SU-DHL-6 (cell line): ENCODE data around the gene MAN2A1.

ENCODE experiments used
- H2AFZ ChIP-seq: fragments of 200-600 bp; sonication (generic); 2 replicates; pipeline ENCODE4 v1.6.1; 2014; ENCODE audit warnings: low read depth, mild to moderate bottlenecking, moderate library complexity, mixed read lengths, antibody characterized with exemption, low read length; ENCODE audit not compliant: severe bottlenecking
- H3F3A ChIP-seq: fragments of 200-600 bp; shearing (Covaris generic); 2 replicates; pipeline ENCODE4 v1.6.0; 2016; ENCODE audit warnings: antibody characterized with exemption, mild to moderate bottlenecking; ENCODE audit not compliant: insufficient read depth
- H3K27ac ChIP-seq: fragments of 200-600 bp; sonication (generic); 2 replicates; pipeline ENCODE4 v1.5.1; 2016; ENCODE audit warnings: low read depth, mild to moderate bottlenecking, low read length, moderate library complexity, mixed read lengths
- H3K27me3 ChIP-seq: fragments of 200-600 bp; sonication (generic), shearing (Covaris generic); 2 replicates; pipeline ENCODE4 v1.6.0; 2014; ENCODE audit warnings: mild to moderate bottlenecking, low read length
- H3K36me3 ChIP-seq: fragments of 200-600 bp; sonication (generic); 2 replicates; pipeline ENCODE4 v1.6.1; 2014; ENCODE audit warnings: mild to moderate bottlenecking, low read length, mixed read lengths
- H3K4me2 ChIP-seq: fragments of 300-600, 200-600 bp; shearing (Covaris generic), sonication (generic); 2 replicates; pipeline ENCODE4 v1.6.0; 2014; ENCODE audit warnings: low read length, low read depth, mild to moderate bottlenecking; ENCODE audit not compliant: poor library complexity, severe bottlenecking
- H3K4me3 ChIP-seq: fragments of 200-600 bp; sonication (generic); 2 replicates; pipeline ENCODE4 v1.5.1; 2014; ENCODE audit warnings: antibody characterized with exemption, low read length, mild to moderate bottlenecking, mixed read lengths; ENCODE audit not compliant: insufficient read depth, poor library complexity, severe bottlenecking
- H3K79me2 ChIP-seq: fragments of 200-600 bp; sonication (generic); 2 replicates; pipeline ENCODE4 v1.6.1; 2014; ENCODE audit warnings: mild to moderate bottlenecking, low read length, moderate library complexity; ENCODE audit not compliant: insufficient read depth
- H3K9ac ChIP-seq: fragments of 200-600 bp; sonication (generic); 2 replicates; pipeline ENCODE4 v1.7.0; 2014; ENCODE audit warnings: mild to moderate bottlenecking, low read length
- H3K9me2 ChIP-seq: fragments of 200-600 bp; sonication (generic); replicated peaks from 2 replicates; pipeline ENCODE4 v1.6.1; 2014; ENCODE audit warnings: low read length; ENCODE audit not compliant: insufficient read depth
- H3K9me3 ChIP-seq: fragments of 200-600 bp; sonication (generic); 2 replicates; pipeline ENCODE4 v1.6.1; 2014; ENCODE audit warnings: low read length, mixed read lengths; ENCODE audit not compliant: insufficient read depth
- H4K20me1 ChIP-seq: fragments of 200-600 bp; sonication (generic); 2 replicates; pipeline ENCODE4 v1.6.1; 2014; ENCODE audit warnings: low read depth, mild to moderate bottlenecking, antibody characterized with exemption, low read length, moderate library complexity, mixed read lengths
- EZH2phosphoT487 ChIP-seq: fragments of 200-600 bp; sonication (generic), shearing (Covaris generic); conservative IDR thresholded peaks from 2 replicates; pipeline ENCODE4 v1.6.1; 2018; ENCODE audit warnings: mild to moderate bottlenecking, antibody characterized with exemption, low read length, moderate library complexity, mixed read lengths
- TF ChIP-seq, protein P1 (sequence below): fragments of 200-600 bp; sonication (generic); IDR thresholded peaks from one replicate; pipeline ENCODE4 v1.5.1; 2017; ENCODE audit warnings: antibody characterized with exemption, mild to moderate bottlenecking, low read length, moderate library complexity; ENCODE audit not compliant: insufficient read depth, poor library complexity, severe bottlenecking

MAN2A1 gene

DNA sequence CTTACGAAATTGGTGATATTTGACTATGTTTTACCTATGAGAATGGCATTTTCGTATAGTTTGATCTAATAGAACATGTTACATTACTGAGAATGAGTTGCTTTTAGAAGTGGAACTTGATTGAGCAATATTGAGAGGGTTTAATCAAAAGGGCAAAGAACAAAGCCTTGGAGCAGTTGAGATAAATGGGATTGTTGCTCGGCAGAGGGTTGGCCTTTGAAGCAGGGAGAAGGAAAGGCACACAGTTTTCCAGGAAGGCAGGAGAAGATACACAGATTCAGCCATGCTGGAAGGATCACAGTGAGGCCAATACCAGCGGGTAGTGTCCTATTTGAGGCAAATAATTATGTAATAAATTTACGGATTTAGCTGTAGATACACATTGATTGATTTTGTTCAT lies 19.5 kb downstream of the MAN2A1 start:
- TF ChIP-seq EZH2phosphoT487: no peak
- TF ChIP-seq, protein P1, sequence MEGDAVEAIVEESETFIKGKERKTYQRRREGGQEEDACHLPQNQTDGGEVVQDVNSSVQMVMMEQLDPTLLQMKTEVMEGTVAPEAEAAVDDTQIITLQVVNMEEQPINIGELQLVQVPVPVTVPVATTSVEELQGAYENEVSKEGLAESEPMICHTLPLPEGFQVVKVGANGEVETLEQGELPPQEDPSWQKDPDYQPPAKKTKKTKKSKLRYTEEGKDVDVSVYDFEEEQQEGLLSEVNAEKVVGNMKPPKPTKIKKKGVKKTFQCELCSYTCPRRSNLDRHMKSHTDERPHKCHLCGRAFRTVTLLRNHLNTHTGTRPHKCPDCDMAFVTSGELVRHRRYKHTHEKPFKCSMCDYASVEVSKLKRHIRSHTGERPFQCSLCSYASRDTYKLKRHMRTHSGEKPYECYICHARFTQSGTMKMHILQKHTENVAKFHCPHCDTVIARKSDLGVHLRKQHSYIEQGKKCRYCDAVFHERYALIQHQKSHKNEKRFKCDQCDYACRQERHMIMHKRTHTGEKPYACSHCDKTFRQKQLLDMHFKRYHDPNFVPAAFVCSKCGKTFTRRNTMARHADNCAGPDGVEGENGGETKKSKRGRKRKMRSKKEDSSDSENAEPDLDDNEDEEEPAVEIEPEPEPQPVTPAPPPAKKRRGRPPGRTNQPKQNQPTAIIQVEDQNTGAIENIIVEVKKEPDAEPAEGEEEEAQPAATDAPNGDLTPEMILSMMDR: no peak
- no peaks in the 10 kb centered on the region for H3K9me2 ChIP-seq
- no peak overlapping the region for H3K9ac ChIP-seq
- no peak overlapping the region for H3K27ac ChIP-seq
- H3F3A ChIP-seq: no peaks in the 10 kb centered on the region
- no peaks in the 10 kb centered on the region for H3K36me3 ChIP-seq
- H3K79me2 ChIP-seq: peaks cover 63% of the 10 kb centered on the region
- no peaks in the 10 kb centered on the region for H3K27me3 ChIP-seq
- no peak overlapping the region for H3K4me2 ChIP-seq
- no peaks in the 10 kb centered on the region for H4K20me1 ChIP-seq
- no peak overlapping the region for H3K4me3 ChIP-seq
- no peak overlapping the region for H2AFZ ChIP-seq
- no peaks in the 10 kb centered on the region for H3K9me3 ChIP-seq

DNA sequence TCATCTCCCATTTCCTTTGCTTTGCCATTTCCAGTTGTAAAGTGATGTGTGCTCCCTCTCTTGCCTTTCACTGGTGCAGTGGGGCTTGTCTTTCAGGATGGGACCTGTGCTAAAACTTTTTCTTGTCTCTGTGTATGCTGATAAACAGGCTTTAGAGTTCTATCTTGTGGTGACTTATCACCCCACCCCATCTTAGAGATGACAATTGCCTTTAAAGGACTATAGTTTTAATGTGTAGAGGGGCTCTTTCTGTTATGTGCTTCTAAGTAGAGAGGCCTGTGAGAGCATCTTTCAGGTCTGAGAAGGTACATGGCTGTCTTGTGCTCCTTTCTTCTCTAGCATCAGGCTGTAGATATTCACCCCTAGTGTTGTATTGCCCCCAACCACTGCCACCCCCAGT lies 21.9 kb downstream of the MAN2A1 start:
- Histone ChIP-seq H2AFZ (no peak overlapping the region), H3K9ac (no peak overlapping the region), H3F3A (0 out of 2 replicates have a peak, but pooled peaks cover 5% of the 10 kb centered on the region), H3K9me2 (no peaks in the 10 kb centered on the region), H3K4me2 (no peak overlapping the region), H3K36me3 (peaks cover 12% of the 10 kb centered on the region; the same call in 1 of the 2 replicates), H3K27ac (no peak overlapping the region), H3K9me3 (no peaks in the 10 kb centered on the region), H3K4me3 (no peak overlapping the region), H3K27me3 (no peaks in the 10 kb centered on the region), H3K79me2 (peaks cover 38% of the 10 kb centered on the region), H4K20me1 (no peaks in the 10 kb centered on the region)
- no peak for TF ChIP-seq EZH2phosphoT487
- TF ChIP-seq, protein P1: no peak

DNA sequence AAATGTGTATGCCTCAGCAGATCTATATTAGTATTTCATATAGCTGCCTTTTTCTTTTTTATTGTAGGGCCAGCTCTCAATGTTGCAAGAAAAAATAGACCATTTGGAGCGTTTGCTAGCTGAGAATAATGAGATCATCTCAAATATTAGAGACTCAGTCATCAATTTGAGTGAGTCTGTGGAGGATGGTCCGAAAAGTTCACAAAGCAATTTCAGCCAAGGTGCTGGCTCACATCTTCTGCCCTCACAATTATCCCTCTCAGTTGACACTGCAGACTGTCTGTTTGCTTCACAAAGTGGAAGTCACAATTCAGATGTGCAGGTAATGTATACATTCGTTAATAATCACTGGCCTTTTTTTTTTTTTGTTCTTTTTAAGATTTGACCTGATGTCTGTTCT lies 23.7 kb downstream of the MAN2A1 start:
- Histone ChIP-seq H4K20me1 (no peaks in the 10 kb centered on the region), H3K27ac (no peak overlapping the region), H3K27me3 (no peaks in the 10 kb centered on the region), H3K9me3 (no peaks in the 10 kb centered on the region), H3F3A (0 out of 2 replicates have a peak, but pooled peaks cover 5% of the 10 kb centered on the region), H3K9me2 (no peaks in the 10 kb centered on the region), H3K4me2 (no peak overlapping the region), H3K4me3 (no peak overlapping the region), H3K9ac (no peak overlapping the region), H3K36me3 (peaks cover 12% of the 10 kb centered on the region), H3K79me2 (peaks cover 28% of the 10 kb centered on the region), H2AFZ (no peak overlapping the region)
- no peak for TF ChIP-seq EZH2phosphoT487
- TF ChIP-seq, protein P1: no peak
